ENCODE results near the gene NKAIN4.

Gene NKAIN4

GRCh38 chr20:63247671-63248228 lies 6.5 kb downstream of the NKAIN4 start:
- no peaks in the 10 kb centered on the region for H4K20me1 ChIP-seq (ENCODE audit: control insufficient read depth, insufficient read depth, low read depth, low read length)
- no peak overlapping the region for H3K27ac ChIP-seq (ENCODE audit: low read depth, low read length)
- no peaks in the 10 kb centered on the region for H3K9me3 ChIP-seq (ENCODE audit: control insufficient read depth, insufficient read depth, low read length)
- H3K4me2 ChIP-seq (ENCODE audit: low read length) = no peak overlapping the region
- H3K9me2 ChIP-seq (replicated peaks; ENCODE audit: control insufficient read depth, low read length) = no peaks in the 10 kb centered on the region
- H3K36me3 ChIP-seq (ENCODE audit: control insufficient read depth, low read length) = no peaks in the 10 kb centered on the region
- peaks cover 2% of the 10 kb centered on the region; the same call in 1 of the 2 replicates for H3K27me3 ChIP-seq (ENCODE audit: control insufficient read depth, low read length)
- no peak for TF ChIP-seq CTCF (IDR thresholded peaks at IDR 0.05; ENCODE audit: low read depth, low read length, poor library complexity, severe bottlenecking)
- TF ChIP-seq EZH2phosphoT487 (IDR thresholded peaks at IDR 0.05; ENCODE audit: borderline replicate concordance, low read length) = no peak
- no peaks in the 10 kb centered on the region for H3K4me1 ChIP-seq (ENCODE audit: control insufficient read depth, low read length)
- H3K79me2 ChIP-seq (ENCODE audit: control insufficient read depth, low read length) = no peaks in the 10 kb centered on the region
- H3F3A ChIP-seq (ENCODE audit: control insufficient read depth, insufficient read depth) = no peaks in the 10 kb centered on the region
- no peak overlapping the region for H3K4me3 ChIP-seq (ENCODE audit: low read length)

- Histone ChIP-seq H3K79me2 (ENCODE audit: control insufficient read depth, low read length) (no peaks in the 10 kb centered on the region), H3K4me2 (ENCODE audit: low read length) (no peak overlapping the region), H3K9me3 (ENCODE audit: control insufficient read depth, insufficient read depth, low read length) (no peaks in the 10 kb centered on the region), H3K36me3 (ENCODE audit: control insufficient read depth, low read length) (no peaks in the 10 kb centered on the region), H3K27me3 (ENCODE audit: control insufficient read depth, low read length) (no peaks in the 10 kb centered on the region), H3K4me1 (ENCODE audit: control insufficient read depth, low read length) (no peaks in the 10 kb centered on the region), H4K20me1 (ENCODE audit: control insufficient read depth, insufficient read depth, low read depth, low read length) (no peaks in the 10 kb centered on the region), H3K27ac (ENCODE audit: low read depth, low read length) (no peak overlapping the region), H3K4me3 (ENCODE audit: low read length) (no peak overlapping the region), H3K9me2 (replicated peaks; ENCODE audit: control insufficient read depth, low read length) (no peaks in the 10 kb centered on the region), H3F3A (ENCODE audit: control insufficient read depth, insufficient read depth) (no peaks in the 10 kb centered on the region)
- TF ChIP-seq EZH2phosphoT487 (IDR thresholded peaks at IDR 0.05; ENCODE audit: borderline replicate concordance, low read length) = no peak
Measured at GRCh38 chr20:63246490-63247288, 7.6 kb downstream of the NKAIN4 start.

- no peaks in the 10 kb centered on the region for H3F3A ChIP-seq (ENCODE audit: control insufficient read depth, insufficient read depth)
- no peaks in the 10 kb centered on the region for H3K79me2 ChIP-seq (ENCODE audit: control insufficient read depth, low read length)
- no peak overlapping the region for H3K4me3 ChIP-seq (ENCODE audit: low read length)
- H3K27me3 ChIP-seq (ENCODE audit: control insufficient read depth, low read length) = no peaks in the 10 kb centered on the region
- H3K4me1 ChIP-seq (ENCODE audit: control insufficient read depth, low read length) = no peaks in the 10 kb centered on the region
- H3K4me2 ChIP-seq (ENCODE audit: low read length) = no peak overlapping the region
- no peaks in the 10 kb centered on the region for H4K20me1 ChIP-seq (ENCODE audit: control insufficient read depth, insufficient read depth, low read depth, low read length)
- TF ChIP-seq EZH2phosphoT487 (IDR thresholded peaks at IDR 0.05; ENCODE audit: borderline replicate concordance, low read length) = no peak
- TF ChIP-seq CTCF (IDR thresholded peaks at IDR 0.05; ENCODE audit: low read depth, low read length, poor library complexity, severe bottlenecking) = no peak
- H3K27ac ChIP-seq (ENCODE audit: low read depth, low read length) = no peak overlapping the region
- no peaks in the 10 kb centered on the region for H3K36me3 ChIP-seq (ENCODE audit: control insufficient read depth, low read length)
- no peaks in the 10 kb centered on the region for H3K9me3 ChIP-seq (ENCODE audit: control insufficient read depth, insufficient read depth, low read length)
- no peaks in the 10 kb centered on the region for H3K9me2 ChIP-seq (replicated peaks; ENCODE audit: control insufficient read depth, low read length)
Measured at GRCh38 chr20:63244468-63244867, 9.8 kb downstream of the NKAIN4 start.

- Histone ChIP-seq H3K4me2 (ENCODE audit: low read length) (no peak overlapping the region), H3K4me3 (ENCODE audit: low read length) (no peak overlapping the region), H3K36me3 (ENCODE audit: control insufficient read depth, low read length) (no peaks in the 10 kb centered on the region), H3K27ac (ENCODE audit: low read depth, low read length) (no peak overlapping the region), H3K27me3 (ENCODE audit: control insufficient read depth, low read length) (no peaks in the 10 kb centered on the region), H3K9me2 (replicated peaks; ENCODE audit: control insufficient read depth, low read length) (no peaks in the 10 kb centered on the region), H4K20me1 (ENCODE audit: control insufficient read depth, insufficient read depth, low read depth, low read length) (no peaks in the 10 kb centered on the region), H3K79me2 (ENCODE audit: control insufficient read depth, low read length) (no peaks in the 10 kb centered on the region), H3K9me3 (ENCODE audit: control insufficient read depth, insufficient read depth, low read length) (no peaks in the 10 kb centered on the region), H3K4me1 (ENCODE audit: control insufficient read depth, low read length) (no peaks in the 10 kb centered on the region), H3F3A (ENCODE audit: control insufficient read depth, insufficient read depth) (no peaks in the 10 kb centered on the region)
- TF ChIP-seq CTCF (IDR thresholded peaks at IDR 0.05; ENCODE audit: low read depth, low read length, poor library complexity, severe bottlenecking) (no peak), EZH2phosphoT487 (IDR thresholded peaks at IDR 0.05; ENCODE audit: borderline replicate concordance, low read length) (no peak)
Measured at GRCh38 chr20:63243604-63244247, 10.5 kb downstream of the NKAIN4 start.

Data from DOHH2 (cell line).